HepG2 (cell line): ENCODE measurements around the gene RNF38. TPM values are rescaled to one million over a fixed set of nuclear protein-coding genes. Genes with fewer than 3 reads are reported as not detected.

Experiments used
- ARID4A ChIP-seq: sonication (generic); formaldehyde crosslinking; IDR thresholded peaks from 2 replicates; pipeline ENCODE4 v1.5.0; 2020; ENCODE audit warnings: mild to moderate bottlenecking, missing genetic modification reagents, borderline replicate concordance
- CREBL2 ChIP-seq: sonication (generic); formaldehyde crosslinking; IDR thresholded peaks from 2 replicates; pipeline ENCODE4 v1.8.1; 2023; ENCODE audit warnings: missing genetic modification reagents, mild to moderate bottlenecking, borderline replicate concordance
- CSRNP2 ChIP-seq: sonication (generic); formaldehyde crosslinking; conservative IDR thresholded peaks from 2 replicates; pipeline ENCODE4 v1.8.0; 2022; ENCODE audit warnings: low read depth, missing genetic modification reagents
- FOXA3 ChIP-seq: IDR thresholded peaks from 2 replicates; pipeline ENCODE4 v1.6.1; 2016; ENCODE audit warnings: missing genetic modification reagents, missing compliant biosample characterization
- GMEB2 ChIP-seq: IDR thresholded peaks from 2 replicates; pipeline ENCODE4 v1.6.1; 2016; ENCODE audit warnings: missing biosample characterization, missing genetic modification reagents, low read depth
- MAX ChIP-seq: IDR thresholded peaks from 2 replicates; pipeline ENCODE4 v1.6.1; 2012; ENCODE audit warnings: inconsistent platforms
- SPEN ChIP-seq: sonication (generic); formaldehyde crosslinking; IDR thresholded peaks from 2 replicates; pipeline ENCODE4 v1.5.1; 2020; ENCODE audit warnings: low read depth, mild to moderate bottlenecking, missing genetic modification reagents
- YEATS2 ChIP-seq: sonication (generic); formaldehyde crosslinking; IDR thresholded peaks from 2 replicates; pipeline ENCODE4 v1.4.0; 2020; ENCODE audit warnings: missing genetic modification reagents, borderline replicate concordance
- ZNF138 ChIP-seq: sonication (generic); formaldehyde crosslinking; IDR thresholded peaks from 2 replicates; pipeline ENCODE4 v1.5.0; 2020; ENCODE audit warnings: mild to moderate bottlenecking, low read depth, missing genetic modification reagents
- ZNF142 ChIP-seq: sonication (generic); formaldehyde crosslinking; IDR thresholded peaks from 2 replicates; pipeline ENCODE4 v1.4.0; 2020; ENCODE audit warnings: missing genetic modification reagents
- ZNF7 ChIP-seq: IDR thresholded peaks from 2 replicates; pipeline ENCODE4 v1.6.1; 2016; ENCODE audit warnings: missing biosample characterization, missing genetic modification reagents
- ZNF740 ChIP-seq: sonication (generic); formaldehyde crosslinking; IDR thresholded peaks from 2 replicates; pipeline ENCODE4 v1.4.0; 2020; ENCODE audit warnings: missing genetic modification reagents
- polyA plus RNA-seq, 8 experiments: library from polyadenylated mRNA; depleted of rRNA in 3 of 8; stranded (reverse) in 7 of 8; unstranded in 1 of 8; fragments of >200 nt; fragmentation: Illumina TruSeq in 4 of 8; extraction: Trizol in 4 of 8; gene quantifications; 2 replicates each; pipeline versions ENCODE4 v1.2.1 to v1.2.3, GENCODE V29; 2011 to 2016; ENCODE audit warnings: low read depth in 4 of 8, missing spikeins in 1 of 8, mixed read lengths in 1 of 8; ENCODE audit not compliant: insufficient read depth in 1 of 8
- total RNA-seq, 5 experiments: library from RNA; depleted of rRNA; stranded (reverse); fragments of >200 nt; fragmentation: Illumina TruSeq; extraction: Trizol; gene quantifications; 2 replicates each; pipeline ENCODE4 v1.2.3, GENCODE V29; 2016; ENCODE audit warnings: low read depth in 1 of 5

RNF38 gene
- total and polyA plus RNA-seq, 2 of the 13 experiments (the other 11 are each of a cell fraction or from before 2014, with no cell fraction given) = 9.1 to 32.1 TPM

GRCh38 chr9:36400332-36401163, 479 bp upstream of the RNF38 start (continued):
- TF ChIP-seq GMEB2 (CRISPR knock-in tag) (0 out of 2 replicates have a peak, but pooled peaks have one; percentile 30), CSRNP2 (no peak), CREBL2 (CRISPR knock-in tag) (0 out of 2 replicates have a peak, but pooled peaks have one; percentile 6), MAX (peak; percentile 79), ARID4A (CRISPR knock-in tag) (peak; percentile 82), FOXA3 (CRISPR knock-in tag) (no peak; the same call in 1 of the 2 replicates), YEATS2 (CRISPR knock-in tag) (peak; percentile 41; the same call in 1 of the 2 replicates), ZNF138 (CRISPR knock-in tag) (peak; percentile 34; the same call in 1 of the 2 replicates), ZNF142 (CRISPR knock-in tag) (peak; percentile 81), ZNF740 (CRISPR knock-in tag) (0 out of 2 replicates have a peak, but pooled peaks have one; percentile 36), ZNF7 (CRISPR knock-in tag) (no peak), SPEN (CRISPR knock-in tag) (peak; percentile 70)
